Hematopoietic multipotent progenitor cell treated with erythropoietin and hydrocortisone succinate and interleukin-3 and kit ligand, for 8 days (in vitro differentiated cells): Measurements from ENCODE around the gene TNFAIP8.

Experiments used
- DNase-seq: peaks from one replicate; pipeline ENCODE4 v3.0.0-alpha.2; 2015

Gene TNFAIP8

GRCh38 chr5:119397518-119398380, 41.9 kb downstream of the TNFAIP8 start:
- DNase-seq = peak; percentile 18

- DNase-seq = no peak
Observed at GRCh38 chr5:119398727-119399466, 43.1 kb downstream of the TNFAIP8 start.

- DNase-seq = no peak
Observed at GRCh38 chr5:119400245-119400644, 44.4 kb downstream of the TNFAIP8 start.

GRCh38 chr5:119402081-119402480, 46.3 kb downstream of the TNFAIP8 start:
- DNase-seq = no peak

GRCh38 chr5:119402555-119402954, 46.7 kb downstream of the TNFAIP8 start:
- DNase-seq = no peak

GRCh38 chr5:119404033-119404432, 48.2 kb downstream of the TNFAIP8 start:
- no peak for DNase-seq

GRCh38 chr5:119405419-119405818, 49.6 kb downstream of the TNFAIP8 start:
- DNase-seq = no peak

- no peak for DNase-seq
Observed at GRCh38 chr5:119406551-119407110, 50.8 kb downstream of the TNFAIP8 start.

GRCh38 chr5:119409235-119409815, 53.5 kb downstream of the TNFAIP8 start:
- DNase-seq = peak; percentile 38

- DNase-seq = no peak
Observed at GRCh38 chr5:119410448-119411159, 54.8 kb downstream of the TNFAIP8 start.

- peak; percentile 89 for DNase-seq
Observed at GRCh38 chr5:119411361-119412278, 55.8 kb downstream of the TNFAIP8 start.

- peak; percentile 28 for DNase-seq
Observed at GRCh38 chr5:119412279-119413227, 56.7 kb downstream of the TNFAIP8 start.

GRCh38 chr5:119414124-119414734, 58.4 kb downstream of the TNFAIP8 start:
- peak; percentile 82 for DNase-seq

- peak; percentile 71 for DNase-seq
Observed at GRCh38 chr5:119417891-119418605, 62.2 kb downstream of the TNFAIP8 start.

- DNase-seq = no peak
Observed at GRCh38 chr5:119418606-119419100, 62.8 kb downstream of the TNFAIP8 start.

- DNase-seq = no peak
Observed at GRCh38 chr5:119420169-119420568, 64.3 kb downstream of the TNFAIP8 start.

GRCh38 chr5:119426057-119426456, 70.2 kb downstream of the TNFAIP8 start:
- DNase-seq = no peak

GRCh38 chr5:119427060-119427459, 71.2 kb downstream of the TNFAIP8 start:
- DNase-seq = no peak

- DNase-seq = peak; percentile 60
Observed at GRCh38 chr5:119427596-119427995, 71.8 kb downstream of the TNFAIP8 start.
